PC-9 (cell line): ENCODE results near the gene LCN12.

Experiments used
- CTCF ChIP-seq: fragments of 200-600 bp; sonication (generic); conservative IDR thresholded peaks from 2 replicates; pipeline ENCODE4 v1.6.1; 2017; ENCODE audit warnings: mixed run types, antibody characterized with exemption, mild to moderate bottlenecking, moderate library complexity
- EZH2 ChIP-seq: fragments of 200-600 bp; sonication (generic); IDR thresholded peaks from 2 replicates; pipeline ENCODE4 v1.8.0; 2017; ENCODE audit warnings: antibody characterized with exemption, low read depth

- no peak for TF ChIP-seq CTCF
- TF ChIP-seq EZH2 = no peak
These were observed 25.1 kb downstream of the LCN12 start, which contains the start of gene PTGDS for GRCh38 chr9:136977223-136977622.
